ENCODE results near the gene KIF6.

GRCh38 chr6:39670519-39670918, 54.7 kb downstream of the KIF6 start:
- TF ChIP-seq CTCF (IDR thresholded peaks at IDR 0.05 in 2 of 3, conservative IDR thresholded peaks at IDR 0.05 in 1 of 3; ENCODE audit: borderline replicate concordance in 1 of 3, insufficient read depth in 1 of 3, low read depth in 2 of 3, low read length in 2 of 3) (no peak), MAX (IDR thresholded peaks at IDR 0.05) (no peak), EZH2 (IDR thresholded peaks at IDR 0.05) (no peak), YY1 (IDR thresholded peaks at IDR 0.05; ENCODE audit: extremely low read depth, insufficient replicate concordance, low read depth, low read length) (no peak), JUND (IDR thresholded peaks at IDR 0.05) (no peak), REST (IDR thresholded peaks at IDR 0.05; ENCODE audit: low read depth) (no peak), ELF1 (IDR thresholded peaks at IDR 0.05; ENCODE audit: borderline replicate concordance, low read depth) (no peak), POLR2A (IDR thresholded peaks at IDR 0.05; ENCODE audit: borderline replicate concordance, extremely low read depth, insufficient read depth, insufficient read length) (no peak), POLR2AphosphoS5 (IDR thresholded peaks at IDR 0.05; ENCODE audit: low read depth, low read length) (no peak)
